H1 (cell line): ENCODE results near the gene TJP3. TPM values are rescaled to one million over a fixed set of nuclear protein-coding genes. Genes with fewer than 3 reads are reported as not detected.

Experiments
- CTCF ChIA-PET: fragments of 300-600 bp; sonication (Branson Sonifier 250); formaldehyde crosslinking; loops from one replicate; lab custom pipeline; 2021; ENCODE audit not compliant: partially characterized antibody; lab: Charles Lee
- POLR2A ChIA-PET: fragments of 300-600 bp; sonication (Branson Sonifier 250); formaldehyde crosslinking; loops from one replicate; lab custom pipeline; 2021; ENCODE audit warnings: inconsistent platforms; ENCODE audit not compliant: partially characterized antibody; lab: Charles Lee
- DNase-seq, 2 experiments: peaks; one replicate each; pipeline versions ENCODE4 v3.0.0 to v3.0.0-alpha.2; 2010 to 2022; ENCODE audit warnings: low spot score in 2 of 2, low read depth in 1 of 2, mixed read lengths in 1 of 2
- FAIRE-seq: peaks from 2 replicates; lab custom pipeline; 2011; peaks lifted over from hg19 to GRCh38; lab: Jason Lieb, UNC
- H2AFZ ChIP-seq: 2 replicates; pipeline ENCODE4 v1.8.1; 2012; ENCODE audit warnings: low read length, inconsistent platforms
- H2AK5ac ChIP-seq: 2 replicates; pipeline ENCODE4 v1.6.1; 2013; ENCODE audit warnings: low read depth, low read length
- H2BK120ac ChIP-seq: replicated peaks from 2 replicates; pipeline ENCODE3; 2013; ENCODE audit warnings: low read depth, low read length, inconsistent platforms
- H2BK12ac ChIP-seq: 2 replicates; pipeline ENCODE4 v1.6.1; 2013; ENCODE audit warnings: low read depth, low read length
- H2BK15ac ChIP-seq: 2 replicates; pipeline ENCODE4 v1.6.1; 2013; ENCODE audit warnings: low read length
- H2BK20ac ChIP-seq: 2 replicates; pipeline ENCODE4 v1.6.1; 2013; ENCODE audit warnings: low read length
- H2BK5ac ChIP-seq: 2 replicates; pipeline ENCODE4 v1.6.1; 2013; ENCODE audit warnings: low read depth, low read length
- H3K14ac ChIP-seq: 2 replicates; pipeline ENCODE4 v1.6.1; 2013; ENCODE audit warnings: inconsistent platforms; ENCODE audit not compliant: insufficient read length
- H3K18ac ChIP-seq: 2 replicates; pipeline ENCODE4 v1.6.1; 2013; ENCODE audit warnings: low read length; ENCODE audit errors: extremely low read depth
- H3K23ac ChIP-seq: 2 replicates; pipeline ENCODE4 v1.6.1; 2013; ENCODE audit warnings: inconsistent platforms; ENCODE audit not compliant: insufficient read length
- H3K23me2 ChIP-seq: 2 replicates; pipeline ENCODE4 v1.6.1; 2013; ENCODE audit warnings: low read depth, low read length
- H3K27ac ChIP-seq: 2 replicates; pipeline ENCODE4 v1.6.1; 2011; ENCODE audit warnings: low read depth, low read length, inconsistent platforms
- H3K27me3 ChIP-seq, 4 experiments: replicated peaks in 1 of 4; 1 replicate in 1 of 4; 2 replicates in 3 of 4; pipeline versions ENCODE4 v1.6.1 to v1.8.1; 2011 to 2013; ENCODE audit warnings: low read length in 3 of 4, mild to moderate bottlenecking in 3 of 4, inconsistent platforms in 2 of 4, mixed read lengths in 2 of 4, moderate library complexity in 1 of 4; ENCODE audit not compliant: control insufficient read depth in 3 of 4, insufficient read depth in 3 of 4; ENCODE audit errors: extremely low read depth in 1 of 4
- H3K36me3 ChIP-seq, 4 experiments: 2 replicates each; pipeline versions ENCODE4 v1.6.1 to v1.8.1; 2011 to 2013; ENCODE audit warnings: mild to moderate bottlenecking in 4 of 4, low read length in 3 of 4, moderate library complexity in 2 of 4, control low read depth in 1 of 4, inconsistent platforms in 1 of 4; ENCODE audit not compliant: insufficient read depth in 4 of 4, control insufficient read depth in 2 of 4
- H3K4ac ChIP-seq: replicated peaks from 2 replicates; pipeline ENCODE3; 2013; ENCODE audit warnings: low read length, low read depth, mixed read lengths, inconsistent platforms; ENCODE audit not compliant: insufficient read length
- H3K4me1 ChIP-seq, 4 experiments: replicated peaks in 1 of 4; 1 replicate in 1 of 4; 2 replicates in 3 of 4; pipeline versions ENCODE4 v1.6.1 to v1.8.1; 2011 to 2013; ENCODE audit warnings: low read length in 3 of 4, inconsistent platforms in 2 of 4, mixed read lengths in 1 of 4; ENCODE audit not compliant: insufficient read depth in 4 of 4, control insufficient read depth in 3 of 4
- H3K4me2 ChIP-seq, 2 experiments: 2 replicates each; pipeline versions ENCODE4 v1.6.1 to v1.8.1; 2011 to 2013; ENCODE audit warnings: low read depth in 2 of 2, low read length in 2 of 2, control low read depth in 1 of 2, inconsistent platforms in 1 of 2, mild to moderate bottlenecking in 1 of 2; ENCODE audit not compliant: insufficient read depth in 1 of 2
- H3K4me3 ChIP-seq, 4 experiments: fragments of 200-600, 300-600 bp in 1 of 4; sonication (generic), shearing (Covaris generic), sonication (Bioruptor Twin) in 1 of 4; 2 replicates each; pipeline versions ENCODE4 v1.5.1 to v1.8.1; 2011 to 2016; ENCODE audit warnings: low read length in 4 of 4, low read depth in 3 of 4, control low read depth in 2 of 4, inconsistent platforms in 2 of 4, mild to moderate bottlenecking in 2 of 4, mixed read lengths in 1 of 4, moderate library complexity in 1 of 4; ENCODE audit not compliant: insufficient read depth in 2 of 4; ENCODE audit errors: extremely low read depth in 1 of 4
- H3K56ac ChIP-seq: replicated peaks from 2 replicates; pipeline ENCODE3; 2013; ENCODE audit warnings: low read depth, mild to moderate bottlenecking, mixed read lengths, low read length, inconsistent platforms; ENCODE audit not compliant: insufficient read length
- H3K79me1 ChIP-seq: 2 replicates; pipeline ENCODE4 v1.6.1; 2013; ENCODE audit warnings: low read depth, low read length, control low read depth
- H3K79me2 ChIP-seq, 2 experiments: 2 replicates each; pipeline versions ENCODE4 v1.6.1 to v1.8.1; 2012 to 2013; ENCODE audit warnings: low read length in 2 of 2, mild to moderate bottlenecking in 2 of 2, inconsistent platforms in 1 of 2; ENCODE audit not compliant: insufficient read depth in 2 of 2, control insufficient read depth in 1 of 2
- H3K9ac ChIP-seq, 4 experiments: replicated peaks in 1 of 4; 1 replicate in 1 of 4; 2 replicates in 3 of 4; pipeline versions ENCODE4 v1.6.1 to v1.8.1; 2011 to 2013; ENCODE audit warnings: low read depth in 3 of 4, low read length in 3 of 4, control low read depth in 2 of 4, mild to moderate bottlenecking in 2 of 4, moderate library complexity in 2 of 4, inconsistent platforms in 1 of 4; ENCODE audit errors: extremely low read depth in 1 of 4
- H3K9me3 ChIP-seq, 2 experiments: 2 replicates each; pipeline versions ENCODE4 v1.6.1 to v1.8.1; 2012 to 2013; ENCODE audit warnings: mild to moderate bottlenecking in 2 of 2, moderate library complexity in 2 of 2, control low read depth in 1 of 2, inconsistent platforms in 1 of 2, low read depth in 1 of 2, low read length in 1 of 2, mixed read lengths in 1 of 2; ENCODE audit not compliant: insufficient read depth in 2 of 2
- H4K20me1 ChIP-seq, 2 experiments: replicated peaks in 1 of 2; 2 replicates each; pipeline versions ENCODE3 to v1.8.1; 2011 to 2013; ENCODE audit warnings: inconsistent platforms in 2 of 2, low read length in 2 of 2, mild to moderate bottlenecking in 1 of 2; ENCODE audit not compliant: insufficient read depth in 2 of 2, control insufficient read depth in 1 of 2
- H4K5ac ChIP-seq: 2 replicates; pipeline ENCODE4 v1.6.1; 2013; ENCODE audit warnings: low read length, low read depth, mixed read lengths, inconsistent platforms; ENCODE audit not compliant: insufficient read length
- H4K8ac ChIP-seq: 2 replicates; pipeline ENCODE4 v1.8.0; 2013; ENCODE audit warnings: mild to moderate bottlenecking, moderate library complexity, low read length, inconsistent platforms; ENCODE audit not compliant: insufficient read depth; ENCODE audit errors: extremely low read depth
- H4K91ac ChIP-seq: replicated peaks from 2 replicates; pipeline ENCODE3; 2013; ENCODE audit warnings: low read length, mixed read lengths, inconsistent platforms; ENCODE audit not compliant: insufficient read length
- KDM1A ChIP-seq: fragments of 200-600, 300-600 bp; sonication (generic); IDR thresholded peaks from 2 replicates; pipeline ENCODE4 v1.7.1; 2016; ENCODE audit warnings: mild to moderate bottlenecking, low read length, borderline replicate concordance
- NANOG ChIP-seq: IDR thresholded peaks from 2 replicates; pipeline ENCODE4 v1.6.1; 2011; ENCODE audit warnings: low read length, low read depth, mild to moderate bottlenecking, inconsistent platforms; ENCODE audit not compliant: insufficient read depth, poor library complexity, severe bottlenecking
- YY1 ChIP-seq: IDR thresholded peaks from 2 replicates; pipeline ENCODE4 v1.6.1; 2011; ENCODE audit warnings: low read depth, mild to moderate bottlenecking, low read length
- WGBS, 2 experiments: shearing (Covaris generic) in 1 of 2; methylation state at CpG; one replicate each; pipeline versions ENCODE4 v1.1.6 to v1.1.7; 2013 to 2015; ENCODE audit warnings: low lambda C conversion rate in 2 of 2, mixed read lengths in 2 of 2, inconsistent platforms in 1 of 2, low coverage in 1 of 2, missing lambda C conversion rate in 1 of 2; ENCODE audit not compliant: insufficient replicate concordance in 2 of 2, insufficient coverage in 1 of 2, insufficient read length in 1 of 2; ENCODE audit errors: extremely low coverage in 1 of 2, missing lambda C conversion rate in 1 of 2; 5-methylcytosine and 5-hydroxymethylcytosine counted together
- polyA plus RNA-seq, 7 experiments: library from polyadenylated mRNA; depleted of rRNA in 3 of 7; stranded (reverse) in 5 of 7; unstranded in 2 of 7; fragments of >200 nt in 5 of 7; fragments of 200-250 nt in 2 of 7; gene quantifications; 1 replicate in 5 of 7; 2 replicates in 1 of 7; 4 replicates in 1 of 7; pipeline versions ENCODE4 v1.2.1 to v1.2.3, GENCODE V29; 2011 to 2013; ENCODE audit warnings: missing spikeins in 2 of 7, mixed read lengths in 2 of 7
- total RNA-seq: library from RNA; stranded (reverse); fragmentation: NEBNext Ultra II Directional; extraction: Animal tissue kit (Norgen Biotek cat#: 25700); gene quantifications from 2 replicates; pipeline ENCODE4 v1.2.1, GENCODE V29; 2021

The TJP3 gene
- total and polyA plus RNA-seq, 2 of the 8 experiments (the other 6 are each of a cell fraction or from before 2014, with no cell fraction given), result 17.1 to 26.1 TPM

DNA sequence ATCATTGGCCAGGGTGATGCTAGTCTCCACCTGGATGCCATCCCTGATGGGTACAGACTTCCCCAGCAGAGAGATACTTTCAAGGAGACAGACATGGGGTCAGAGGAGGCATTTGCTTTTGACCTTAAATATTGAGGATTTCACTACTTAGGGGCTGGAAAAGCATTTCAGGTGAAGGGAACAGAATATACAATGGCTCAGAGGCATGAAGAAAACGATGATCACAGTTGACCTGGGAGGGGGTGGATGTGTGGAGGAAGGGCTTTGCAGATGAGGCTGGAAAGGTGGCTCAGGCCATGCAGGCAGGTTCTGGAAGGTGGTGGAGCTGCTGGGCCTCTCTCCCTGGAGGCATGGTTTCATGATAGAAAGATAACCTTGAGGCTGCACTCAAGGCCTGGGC is 74.1 kb downstream of the TJP3 start:
- Histone ChIP-seq H3K23ac (no peak overlapping the region), H3K79me1 (no peaks in the 10 kb centered on the region), H3K23me2 (peaks cover 7% of the 10 kb centered on the region; the same call in 1 of the 2 replicates), H3K56ac (no peak overlapping the region), H4K5ac (no peak overlapping the region), H3K4ac (no peak overlapping the region), H2AK5ac (no peak overlapping the region), H3K4me1 (peaks cover 0 to 9% (median 1%) of the 10 kb centered on the region in 4 experiments; a peak in 3 of 7 replicates), H3K14ac (no peak overlapping the region), H3K9ac (no peak overlapping the region), H3K79me2 (no peaks in the 10 kb centered on the region), H3K4me3 (no peak overlapping the region), H2BK5ac (no peak overlapping the region), H2AFZ (no peak overlapping the region), H3K4me2 (no peak overlapping the region), H3K27ac (no peak overlapping the region), H2BK12ac (no peak overlapping the region), H2BK120ac (no peak overlapping the region), H2BK20ac (no peak overlapping the region), H3K18ac (no peak overlapping the region), H3K9me3 (peaks cover 17 to 22% of the 10 kb centered on the region in 2 experiments), H4K8ac (no peak overlapping the region), H3K27me3 (peaks cover 0 to 17% (median 7%) of the 10 kb centered on the region in 4 experiments; a peak in 6 of 7 replicates), H4K91ac (no peak overlapping the region), H3K36me3 (peaks cover 0 to 14% (median 3%) of the 10 kb centered on the region in 4 experiments; a peak in 2 of 8 replicates), H4K20me1 (no peaks in the 10 kb centered on the region), H2BK15ac (no peak overlapping the region)
- FAIRE-seq, result no peak
- no peak for DNase-seq
- POLR2A ChIA-PET, result interaction anchor here (1.0 to 1.4 kb wide), 2 partner anchors 20 to 36 kb away, joined by 3 to 4 read pairs; partner anchors contain the start of genes APBA3 and MRPL54
- TF ChIP-seq NANOG (no peak), YY1 (no peak), KDM1A (peak; percentile 90)
- WGBS, 2 experiments, result 100% methylated on average over 1 of the region's 1 CpG; no CpG with 5 or more reads in 1 of the 2 experiments
- CTCF ChIA-PET, result interaction anchor here (1.1 to 2.4 kb wide), 4 partner anchors 10 to 231 kb away, joined by 3 to 17 read pairs (median 10); partner anchors contain the start of genes MRPL54 and RAX2
